CD4-positive, alpha-beta T cell treated with Interleukin-15 for 4 hours (primary cell): ENCODE data around the gene ANKRD11.
"Not testable (repeated sequence)": the region's sequence is repeated elsewhere in the genome, so short reads cannot be mapped to it uniquely, and the experiment has no call there.

Experiments used
- DNase-seq: peaks from one replicate; pipeline ENCODE4 v3.0.0-alpha.2; 2020; ENCODE audit warnings: low spot score

The ANKRD11 gene

DNA sequence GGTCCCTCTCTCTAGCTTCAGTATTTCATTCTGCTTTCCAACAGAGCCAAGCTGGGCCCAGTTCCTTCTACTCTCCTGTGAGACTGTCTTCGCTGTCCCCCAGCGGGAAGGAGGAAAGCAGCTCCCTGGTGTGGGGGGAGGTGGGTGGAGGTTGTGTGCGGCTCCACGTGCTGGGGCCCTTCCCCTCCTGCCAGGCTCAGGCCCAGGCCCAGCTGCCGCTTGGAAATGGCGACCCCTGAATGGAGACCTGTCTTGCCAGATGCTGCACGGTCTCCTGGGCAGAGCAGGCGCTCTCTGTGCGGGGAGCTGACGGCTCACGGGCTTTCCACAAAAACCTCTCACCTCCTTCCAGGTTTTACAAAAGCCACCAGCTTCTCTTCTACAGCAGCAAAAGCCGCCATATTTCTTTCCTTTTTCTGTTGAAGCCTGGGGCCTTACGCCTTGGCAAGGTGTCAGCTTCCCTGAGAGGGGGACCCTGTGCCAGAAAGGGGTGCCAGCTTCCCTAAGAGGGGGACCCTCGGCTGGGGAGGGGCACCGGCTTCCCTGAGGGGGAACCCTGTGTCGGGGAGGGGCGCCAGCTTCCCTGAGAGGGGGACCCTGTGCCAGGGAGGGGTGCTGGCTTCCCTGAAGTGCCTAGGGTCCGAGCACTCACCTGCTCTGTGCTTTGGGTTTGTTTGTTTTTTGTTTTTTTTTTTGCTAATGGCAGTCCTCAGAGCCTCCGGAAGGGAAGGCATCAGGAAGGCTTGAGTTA, 225.4 kb downstream of the ANKRD11 start:
- DNase-seq, result no peak

DNA sequence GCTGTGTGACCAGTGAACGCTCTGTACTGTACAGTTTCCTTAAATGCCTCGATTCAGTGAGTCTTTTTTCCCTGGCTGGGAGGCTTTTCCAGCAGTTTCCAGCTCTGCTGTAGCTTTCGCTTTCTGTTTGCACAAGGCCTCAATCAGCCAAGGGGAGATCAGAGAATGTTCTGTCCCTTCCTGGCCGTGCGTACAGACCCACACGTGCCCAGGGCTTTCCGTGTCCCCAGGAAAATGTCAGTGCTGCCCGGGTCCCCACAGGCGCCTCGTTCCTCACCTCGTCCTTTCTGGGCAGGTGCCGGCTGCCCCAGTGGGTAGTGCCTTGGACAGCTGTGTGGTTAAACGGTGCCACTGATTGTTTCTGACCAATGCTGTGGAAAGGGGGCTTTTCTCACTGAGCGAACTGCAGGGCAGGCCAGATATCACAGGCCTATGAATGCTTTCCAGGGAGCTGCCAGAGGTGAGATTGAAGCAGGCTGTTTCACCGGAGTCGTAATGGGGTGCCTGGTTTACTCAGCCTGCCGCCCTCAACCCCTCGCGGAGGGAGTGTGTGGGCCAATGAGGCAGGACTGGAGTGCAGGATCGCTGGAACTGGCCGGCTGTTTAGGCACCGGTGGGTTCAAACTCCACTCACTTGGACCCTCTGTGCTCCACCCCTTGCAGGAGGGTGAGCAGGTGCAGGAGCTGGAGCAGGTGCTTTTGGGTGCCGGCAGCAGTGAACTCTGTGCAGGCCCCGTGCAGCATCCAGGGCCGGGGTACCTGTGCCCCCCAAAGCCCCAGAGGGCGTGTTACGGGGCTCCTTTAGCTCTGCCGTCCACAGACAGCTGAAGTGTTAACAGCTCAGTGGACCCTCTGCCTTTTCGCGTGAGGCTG, 228.4 kb downstream of the ANKRD11 start:
- DNase-seq, result no peak

DNA sequence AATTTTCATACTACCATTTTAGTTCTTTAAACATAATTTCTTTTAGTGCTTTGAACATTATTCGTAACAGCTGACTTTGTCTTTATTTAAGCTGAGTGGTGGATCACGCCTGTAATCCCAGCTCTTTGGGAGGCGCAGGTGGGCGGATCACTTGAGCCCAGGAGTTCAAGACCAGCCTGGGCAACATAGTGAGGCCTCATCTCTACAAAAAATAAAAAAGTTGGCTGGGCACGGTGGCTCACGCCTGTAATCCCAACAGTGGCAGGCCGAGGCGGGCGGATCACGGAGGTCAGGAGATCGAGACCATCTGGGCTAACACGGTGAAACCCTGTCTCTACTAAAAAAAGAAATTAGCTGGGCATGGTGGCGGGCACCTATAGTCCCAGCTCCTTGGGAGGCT, 230.5 kb downstream of the ANKRD11 start:
- not testable (repeated sequence) for DNase-seq

DNA sequence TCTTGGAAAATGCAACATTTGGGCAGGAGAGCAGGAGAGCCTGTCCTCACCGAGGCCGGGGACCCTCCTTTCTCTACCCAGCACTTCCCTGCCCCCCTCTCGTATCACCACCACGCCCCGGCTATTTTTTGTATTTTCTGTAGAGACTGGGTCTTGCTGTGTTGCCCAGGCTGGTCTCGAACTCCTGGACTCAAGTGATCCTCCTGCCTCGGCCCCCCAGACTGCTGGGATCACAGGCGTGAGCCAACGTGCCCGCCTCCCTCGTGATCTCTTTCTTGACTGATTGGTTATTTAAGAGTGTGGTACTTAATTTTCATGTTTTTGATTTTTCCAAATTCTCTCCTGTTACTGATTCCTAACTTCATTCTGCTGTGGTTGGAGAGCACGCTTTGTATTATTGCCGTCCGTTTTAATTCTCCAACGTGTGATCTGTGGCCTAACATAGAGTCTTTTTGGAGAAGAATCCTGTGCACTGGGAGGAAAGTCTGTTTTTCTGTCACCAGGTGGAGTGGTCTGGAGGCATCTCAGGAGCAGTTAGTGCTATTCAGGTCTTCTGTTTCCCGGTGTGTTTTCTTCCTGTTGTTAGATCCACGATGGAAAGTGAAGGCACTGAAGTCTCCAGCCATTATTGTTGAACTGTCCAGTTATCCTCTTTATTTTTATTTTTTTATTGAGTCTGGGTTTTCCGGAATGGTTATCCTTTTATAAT, 232.4 kb downstream of the ANKRD11 start:
- DNase-seq, result no peak

DNA sequence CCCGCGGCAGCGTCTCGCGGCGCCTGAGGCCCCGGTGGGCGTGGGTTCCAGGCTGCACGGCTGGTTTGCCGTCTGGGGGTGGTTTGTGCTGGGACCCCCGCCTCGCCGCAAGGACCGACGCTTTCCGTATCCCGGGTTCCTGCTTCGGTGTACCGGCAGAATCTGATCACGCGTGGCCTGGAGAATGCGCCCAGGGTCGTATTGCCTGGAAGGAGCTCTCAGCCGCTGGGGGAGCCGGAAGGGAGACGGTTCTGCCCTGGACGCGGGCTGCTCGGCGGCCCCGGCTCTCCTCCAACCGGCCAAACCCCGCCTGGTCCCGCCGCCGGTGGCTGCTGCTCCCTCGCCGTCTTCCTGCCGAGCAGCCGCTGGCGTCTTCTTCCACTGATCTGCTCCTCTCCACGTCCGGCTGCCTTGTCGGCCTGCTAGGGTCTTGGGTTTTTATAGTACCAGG, 233.1 kb downstream of the ANKRD11 start:
- no peak for DNase-seq

DNA sequence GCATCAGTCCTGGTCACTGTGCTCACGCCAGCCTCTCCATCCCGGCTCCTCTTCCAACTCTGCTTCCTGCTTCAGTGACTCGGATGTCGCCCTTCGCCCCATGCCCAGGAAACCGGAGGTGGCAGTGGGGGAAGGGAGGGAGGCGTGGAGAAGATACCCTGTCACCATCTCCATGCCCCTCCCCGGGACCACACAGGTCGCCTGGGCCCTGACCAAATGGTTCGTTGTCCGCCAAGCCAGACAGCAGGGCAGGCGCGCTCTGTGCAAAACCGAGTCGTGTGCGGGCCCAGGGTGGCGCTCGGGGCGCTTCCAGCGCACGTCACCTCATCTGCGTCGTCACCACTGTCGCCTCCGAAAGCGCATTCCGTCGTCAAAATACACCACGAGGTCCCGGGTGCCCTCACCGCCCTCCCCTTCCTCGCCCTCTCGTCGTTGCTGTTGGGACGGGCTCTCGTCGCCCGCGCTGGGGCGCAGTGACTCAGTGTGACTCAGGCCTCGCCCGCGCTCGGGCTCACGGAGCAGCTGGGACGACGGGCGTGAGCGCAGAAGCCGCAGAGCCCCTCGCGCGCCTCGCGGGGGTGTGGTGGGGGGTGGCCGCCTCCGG, 233.6 kb downstream of the ANKRD11 start:
- peak; percentile 82 for DNase-seq

DNA sequence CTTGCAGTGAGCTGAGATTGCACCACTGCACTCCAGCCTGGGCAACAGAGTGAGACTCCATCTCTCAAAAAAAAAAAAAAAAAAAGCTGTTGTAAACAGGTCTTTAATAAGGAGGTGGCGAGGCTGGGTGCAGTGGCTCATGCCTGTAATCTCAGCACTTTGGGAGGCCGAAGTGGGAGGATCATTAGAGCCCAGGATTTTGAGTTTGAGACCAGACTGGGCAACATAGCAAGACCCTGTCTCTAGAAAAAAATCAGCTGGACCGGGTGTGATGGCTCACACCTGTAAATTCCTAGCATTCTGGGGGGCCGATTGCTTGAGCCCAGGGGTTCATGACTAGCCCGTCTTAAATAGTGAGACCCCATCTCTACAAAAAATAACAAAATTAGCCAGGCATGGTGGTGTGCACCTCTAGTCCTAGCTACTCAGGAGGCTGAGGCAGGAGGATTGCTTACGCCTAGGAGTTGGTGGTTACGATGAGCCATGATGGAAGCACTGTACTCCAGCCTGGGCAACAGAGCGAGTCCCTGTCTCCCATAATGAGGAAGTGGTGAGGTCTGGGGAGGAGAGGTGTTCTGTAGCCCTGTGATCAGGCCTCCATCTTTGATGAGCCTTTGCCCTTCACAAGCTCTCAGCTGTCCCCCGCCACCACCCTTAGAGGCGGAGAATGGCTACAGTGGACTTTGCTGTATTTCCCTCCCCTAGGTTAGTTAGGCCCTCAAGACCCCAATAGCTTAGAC, 236.6 kb downstream of the ANKRD11 start:
- no peak for DNase-seq

DNA sequence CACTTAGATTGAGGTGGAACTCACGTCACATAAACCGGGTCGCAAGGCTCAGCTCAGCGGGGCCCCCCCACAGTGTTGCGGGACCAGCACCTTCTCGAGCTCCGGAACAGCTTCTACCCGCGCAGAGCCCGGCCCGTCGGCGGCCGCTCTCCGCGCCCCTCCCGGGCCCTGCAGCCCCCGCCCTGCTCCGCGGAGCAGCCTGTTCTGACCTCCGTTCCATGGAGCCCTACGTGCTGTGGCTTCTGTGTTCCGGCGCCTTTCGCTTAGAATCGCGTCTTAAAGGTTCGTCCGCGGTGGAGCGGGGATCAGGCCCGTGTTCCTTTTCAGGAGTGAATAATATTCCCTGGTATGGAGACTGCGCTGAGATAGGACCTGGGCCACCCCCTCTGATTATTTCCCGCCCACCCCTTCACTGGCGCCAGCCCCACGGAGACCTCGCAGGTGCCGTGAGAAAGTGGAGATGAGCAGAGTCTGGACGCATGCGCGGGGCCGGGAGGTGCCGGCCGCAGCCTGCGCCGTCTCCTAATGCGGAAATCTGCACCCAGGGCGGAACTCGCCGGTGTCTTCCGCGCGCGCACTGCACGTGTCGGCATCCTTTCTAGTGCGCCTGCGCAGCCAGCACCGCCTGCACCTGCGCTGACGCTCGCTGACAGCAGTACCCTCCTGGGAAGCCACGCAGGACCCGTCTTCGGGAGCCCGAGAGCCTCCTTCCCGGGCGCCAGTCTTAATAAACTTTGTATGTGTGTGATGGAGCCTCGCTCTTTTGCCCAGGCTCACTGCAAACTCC, 242.0 kb downstream of the ANKRD11 start:
- DNase-seq, result no peak

DNA sequence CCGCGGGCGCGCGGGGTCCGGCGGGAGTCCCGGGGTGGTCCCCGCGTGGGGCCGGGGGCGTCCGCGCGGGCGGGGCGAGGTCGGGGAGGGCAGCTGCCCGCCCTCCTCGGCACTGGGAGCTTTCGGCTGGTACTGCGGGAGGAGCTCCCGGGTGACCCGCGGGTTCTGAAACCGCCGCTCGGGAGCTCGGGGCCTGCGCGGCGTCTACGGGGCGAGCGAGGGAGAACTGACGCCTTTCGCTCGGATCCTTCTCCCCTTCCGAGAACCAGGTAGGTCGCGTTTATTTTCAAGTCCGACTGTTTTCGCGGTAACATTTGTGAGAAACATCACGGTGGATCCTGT, 242.7 kb downstream of the ANKRD11 start:
- not testable (repeated sequence) for DNase-seq

DNA sequence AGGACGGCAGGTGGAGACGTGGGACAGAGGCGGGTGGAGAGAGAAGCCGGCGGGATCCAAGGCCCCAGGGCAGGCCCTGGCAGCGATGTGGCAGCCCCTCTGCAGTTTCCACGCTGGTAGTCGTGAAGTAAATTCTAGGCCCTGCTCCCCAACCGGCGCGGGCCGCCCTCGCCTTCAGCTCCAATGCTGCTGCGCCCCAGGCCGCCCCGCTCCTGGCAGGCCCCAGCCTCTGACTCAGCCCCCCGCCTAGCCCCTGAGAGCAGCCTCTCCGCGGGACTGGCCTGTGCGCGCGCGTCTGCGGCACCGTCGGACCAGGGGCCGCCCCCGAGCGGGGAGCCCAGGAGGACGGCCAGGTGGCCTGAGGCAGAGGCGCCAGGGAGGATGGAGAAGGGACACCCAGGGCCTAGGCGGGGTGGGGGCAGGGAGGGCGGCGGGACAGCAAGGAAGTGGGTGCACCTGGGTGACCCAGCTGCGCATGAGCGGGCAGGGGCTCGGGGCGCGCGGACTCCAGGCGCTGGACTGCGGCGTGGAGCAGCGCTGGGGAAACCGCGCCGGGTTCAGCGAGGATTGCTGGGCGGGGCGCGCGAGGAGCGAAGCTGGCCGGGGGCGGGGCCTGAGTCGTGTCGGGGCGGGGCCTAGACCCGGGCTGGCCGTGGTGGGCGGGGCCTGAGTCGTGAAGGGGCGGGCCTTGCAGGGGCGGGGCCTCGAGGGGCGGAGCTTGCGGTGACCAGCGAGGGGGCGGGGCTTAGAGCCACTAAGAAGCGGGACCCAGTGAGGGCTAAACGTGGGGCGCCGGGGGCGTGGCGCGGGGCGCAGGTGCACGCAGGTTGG, 243.2 kb downstream of the ANKRD11 start:
- peak; percentile 89 for DNase-seq

DNA sequence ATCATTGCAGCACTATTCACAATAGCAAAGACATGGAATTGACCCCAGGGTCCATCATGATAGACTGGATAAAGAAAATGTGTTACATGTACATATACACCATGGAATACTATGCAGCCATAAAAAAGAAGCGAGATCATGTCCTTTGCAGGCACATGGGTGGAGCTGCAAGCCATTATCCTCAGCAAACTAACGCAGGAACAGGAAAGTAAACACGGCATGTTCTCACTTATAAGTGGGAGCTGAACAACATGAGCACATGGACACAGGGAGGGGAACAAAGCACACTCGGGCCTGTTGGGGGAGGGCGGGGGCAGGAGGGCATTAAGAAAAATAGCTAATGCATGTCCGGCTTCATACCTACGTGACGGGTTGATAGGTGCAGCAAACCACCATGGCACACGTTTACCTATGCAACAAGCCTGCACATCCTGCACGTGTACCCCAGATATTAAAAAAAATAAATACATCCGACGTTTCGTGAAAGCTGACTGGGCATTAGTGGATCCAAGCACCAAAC, 243.9 kb downstream of the ANKRD11 start:
- no peak for DNase-seq

DNA sequence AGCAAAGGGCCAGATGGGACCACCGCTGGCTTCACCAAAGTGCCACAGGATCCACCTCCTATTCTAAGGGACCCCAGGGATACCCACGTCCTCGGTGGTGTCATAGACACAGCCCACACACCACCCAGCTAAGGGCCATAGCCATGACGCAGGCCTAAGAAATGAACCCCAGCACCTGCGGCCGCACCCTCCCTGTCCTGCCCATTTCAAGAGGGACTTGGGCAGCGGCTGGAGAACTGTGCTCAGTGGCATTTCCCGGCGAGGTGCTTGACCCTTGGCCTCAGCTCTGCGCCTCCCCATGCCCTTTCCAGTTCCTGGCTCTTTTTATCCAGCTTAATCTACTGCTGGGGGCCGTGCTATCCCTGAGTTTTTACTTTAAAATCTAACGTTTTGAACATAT, 245.6 kb downstream of the ANKRD11 start:
- DNase-seq, result no peak

DNA sequence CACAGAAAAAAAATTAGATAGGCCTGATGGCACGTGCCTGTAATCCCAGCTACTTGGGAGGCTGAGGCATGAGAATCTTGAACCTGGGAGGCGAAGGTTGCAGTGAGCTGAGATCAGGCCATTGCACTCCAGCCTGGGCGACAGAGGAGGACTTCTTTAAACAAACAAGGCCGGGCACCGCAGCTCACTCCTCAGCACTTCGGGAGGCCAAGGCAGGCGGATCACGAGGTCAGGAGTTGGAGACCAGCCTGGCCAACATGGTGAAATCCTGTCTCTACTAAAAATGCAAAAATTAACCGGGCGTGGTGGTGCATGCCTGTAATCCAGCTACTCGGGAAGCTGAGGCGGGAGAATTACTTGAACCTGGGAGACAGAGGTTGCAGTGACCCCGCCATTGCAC, 246.1 kb downstream of the ANKRD11 start:
- DNase-seq, result not testable (repeated sequence)

DNA sequence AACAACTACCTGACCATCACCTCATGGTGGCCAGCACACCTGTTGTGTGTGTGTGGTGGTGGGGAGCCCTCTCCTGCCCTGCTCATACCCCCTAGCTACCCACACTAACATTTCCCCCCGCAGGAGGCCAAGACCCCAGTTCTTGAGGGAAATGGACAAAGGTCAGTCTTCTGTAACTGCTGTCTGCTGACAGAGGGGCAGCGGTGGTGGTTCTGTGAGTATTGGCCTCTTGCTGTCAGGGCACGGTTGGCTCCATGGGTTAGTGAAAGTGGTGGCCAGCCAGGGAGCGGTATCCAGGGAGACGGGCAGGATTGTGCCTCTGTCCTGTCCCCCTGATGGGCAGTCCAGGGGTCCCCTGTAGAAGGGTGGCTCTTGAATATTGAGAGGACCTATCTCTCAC, 246.7 kb downstream of the ANKRD11 start:
- no peak for DNase-seq

DNA sequence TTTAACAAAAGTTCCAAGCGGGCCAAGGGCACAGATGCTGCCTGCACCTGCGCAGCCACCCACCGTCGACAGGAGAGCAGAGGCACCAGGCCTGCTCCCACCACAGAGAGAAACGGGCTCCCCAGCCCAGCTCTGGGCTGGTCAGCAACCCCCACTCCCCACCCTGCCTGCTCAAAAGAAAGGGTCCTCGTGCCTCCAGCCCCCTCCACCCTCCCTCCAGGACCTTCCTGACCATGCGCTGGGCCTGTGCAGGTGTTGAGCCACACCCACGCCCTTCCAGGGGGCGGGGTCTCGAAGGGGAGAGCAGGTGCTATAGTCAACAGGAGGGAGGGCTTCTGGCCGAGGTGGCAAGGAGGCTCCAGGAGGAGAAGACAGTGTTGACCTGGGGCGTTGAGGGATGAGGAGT, 247.6 kb downstream of the ANKRD11 start:
- DNase-seq, result no peak

DNA sequence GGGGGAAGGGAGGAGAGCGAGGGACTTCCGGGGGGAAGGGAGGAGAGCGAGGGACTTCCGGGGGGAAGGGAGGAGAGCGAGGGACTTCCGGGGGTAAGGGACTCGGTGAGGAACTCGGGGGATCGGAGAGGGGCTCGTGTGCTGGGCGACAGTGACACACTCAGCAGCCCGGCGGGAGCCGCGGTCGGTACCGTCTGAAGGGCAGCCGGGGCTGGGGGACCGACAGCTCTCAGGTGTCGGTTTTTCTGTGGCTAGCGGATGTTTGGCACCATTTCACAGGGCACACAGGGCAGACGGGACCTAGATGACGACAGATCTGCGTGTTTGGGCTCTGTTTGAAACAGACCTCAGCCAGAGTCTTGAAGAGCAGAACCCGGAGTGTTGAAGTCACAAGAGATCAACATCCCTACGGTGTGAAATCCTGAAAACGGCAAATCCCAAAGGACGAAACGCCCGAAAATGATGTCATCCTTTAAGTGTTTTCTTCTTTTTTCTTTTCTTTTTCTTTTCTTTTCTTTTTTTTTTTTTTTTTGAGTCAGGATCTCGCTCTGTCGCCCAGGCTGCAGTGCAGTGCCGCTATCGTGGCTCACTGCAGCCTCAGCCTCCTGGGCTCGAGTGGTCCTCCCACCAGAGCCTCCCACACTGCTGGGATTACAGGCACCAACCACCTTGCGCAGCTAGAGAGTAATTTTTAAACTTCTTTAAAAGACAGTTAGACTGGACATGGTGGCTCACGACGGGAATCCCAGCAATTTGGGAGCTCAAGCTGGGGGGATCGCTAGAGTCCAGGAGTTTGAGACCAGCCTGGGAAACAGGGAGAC, 249.0 kb downstream of the ANKRD11 start:
- DNase-seq, result peak; percentile 68

DNA sequence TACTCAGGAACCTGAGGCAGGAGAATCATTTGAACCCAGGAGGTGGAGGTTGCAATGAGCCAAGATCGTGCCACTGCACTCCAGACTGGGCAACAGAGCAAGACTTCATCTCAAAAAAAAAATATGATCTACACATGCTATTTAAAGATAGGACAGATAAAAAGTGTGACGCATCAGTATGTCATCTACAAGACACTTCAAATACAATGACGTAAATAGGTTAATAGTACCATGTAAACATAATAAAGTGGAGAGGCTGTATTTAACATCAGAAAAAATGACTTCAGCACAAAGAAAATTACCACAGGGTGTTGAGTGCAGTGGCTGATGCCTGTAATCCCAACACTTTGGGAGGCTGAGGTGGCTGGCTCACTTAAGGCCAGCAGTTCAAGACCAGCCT, 252.6 kb downstream of the ANKRD11 start:
- no peak for DNase-seq

DNA sequence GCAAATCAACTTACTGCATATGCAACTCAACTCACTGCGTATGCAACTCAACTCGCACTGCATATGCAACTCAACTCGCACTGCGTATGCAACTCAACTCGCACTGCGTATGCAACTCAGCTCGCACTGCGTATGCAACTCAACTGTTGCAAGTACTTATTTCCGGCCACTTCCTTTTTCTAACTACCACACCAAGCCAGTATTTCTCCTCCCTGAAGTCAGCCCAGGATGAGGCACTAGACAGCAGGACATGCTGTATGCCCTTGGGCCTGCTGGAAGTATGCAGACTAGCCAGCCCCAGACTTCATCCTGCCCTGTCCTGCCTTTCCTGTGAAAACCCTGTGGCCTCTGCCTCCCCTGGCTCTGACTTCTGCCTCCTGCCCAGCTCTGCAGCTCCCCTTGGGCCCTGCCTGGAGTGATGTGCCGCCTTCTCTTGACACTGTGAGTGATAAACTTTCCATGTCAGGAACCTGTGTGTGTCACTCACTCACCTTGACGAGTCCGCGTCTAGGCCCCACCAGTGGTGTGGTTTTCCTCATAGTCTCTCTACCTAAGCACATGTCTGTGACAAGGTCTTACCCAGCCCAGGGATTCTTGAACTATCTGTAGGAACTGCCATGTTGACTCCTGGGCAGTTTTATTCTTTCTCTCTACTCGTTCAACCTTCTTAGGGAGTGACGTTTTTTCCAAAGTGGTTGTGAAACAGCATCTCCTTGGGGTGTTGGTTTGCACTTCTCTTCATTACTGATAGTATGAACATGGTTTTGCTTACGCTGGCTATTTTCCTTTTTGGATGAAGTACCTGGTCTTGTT, 256.5 kb downstream of the ANKRD11 start:
- no peak for DNase-seq
